ENCODE results near the gene SC5D.
A peak's percentile ranks its signal among the peaks of the same experiment; 100 is the strongest.

Gene SC5D

DNA sequence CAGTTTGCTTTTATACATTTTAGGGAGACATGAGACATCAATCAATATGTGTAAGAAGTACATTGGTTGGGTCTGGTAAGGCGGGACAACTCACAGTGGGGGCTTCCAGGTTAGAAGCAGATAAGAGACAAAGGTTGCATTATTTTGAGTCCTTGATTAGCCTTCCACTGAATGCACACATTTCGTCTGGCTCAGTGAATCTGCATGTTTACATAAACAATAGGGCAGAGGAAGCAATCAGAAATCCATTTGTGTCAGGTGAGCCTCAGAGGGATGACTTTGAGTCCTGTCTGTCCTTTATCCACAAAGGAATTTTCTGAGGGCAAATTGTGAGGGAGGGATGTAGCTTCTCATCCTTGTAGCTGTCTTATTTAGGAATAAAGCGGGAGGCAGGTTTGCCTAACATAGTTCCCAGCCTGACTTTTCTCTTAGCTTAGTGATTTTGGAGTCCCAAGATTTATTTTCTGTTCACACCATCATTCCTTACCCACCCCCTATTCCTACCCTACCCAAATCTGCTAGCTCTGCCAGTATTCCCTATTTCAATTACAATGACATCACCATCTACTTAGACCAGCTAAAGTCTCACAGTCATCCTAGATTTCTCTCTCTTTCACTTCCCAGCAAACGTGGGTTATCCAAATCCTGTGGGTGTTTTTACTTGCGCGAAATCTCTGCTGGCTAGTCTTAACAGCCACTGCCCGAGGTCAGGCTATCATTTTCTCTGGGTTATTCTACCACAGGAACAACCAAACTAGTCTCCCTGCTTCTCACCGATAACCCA lies 2.9 kb downstream of the SC5D start:
- H3K4me3 ChIP-seq (ENCODE audit: low read length) = peak overlapping the region; percentile 73; the same call in 1 of the 2 replicates
- H3K27me3 ChIP-seq (ENCODE audit: insufficient read depth, low read length) = no peaks in the 10 kb centered on the region
- 83% methylated on average over 8 of the region's 8 CpGs for WGBS
- peaks cover 67% of the 10 kb centered on the region for H3K4me1 ChIP-seq (ENCODE audit: insufficient read depth, low read length)
- H3K36me3 ChIP-seq (ENCODE audit: insufficient read depth, low read length) = peaks cover 13% of the 10 kb centered on the region; the same call in 1 of the 2 replicates
- H3K27ac ChIP-seq (ENCODE audit: low read depth, low read length) = 0 out of 2 replicates have a peak overlapping the region, but pooled peaks have one; percentile 21
- no peak overlapping the region for H3K9ac ChIP-seq (ENCODE audit: low read depth, low read length)
- H3K9me3 ChIP-seq (ENCODE audit: insufficient read depth, low read depth, low read length) = peaks cover 3% of the 10 kb centered on the region; the same call in 1 of the 2 replicates

DNA sequence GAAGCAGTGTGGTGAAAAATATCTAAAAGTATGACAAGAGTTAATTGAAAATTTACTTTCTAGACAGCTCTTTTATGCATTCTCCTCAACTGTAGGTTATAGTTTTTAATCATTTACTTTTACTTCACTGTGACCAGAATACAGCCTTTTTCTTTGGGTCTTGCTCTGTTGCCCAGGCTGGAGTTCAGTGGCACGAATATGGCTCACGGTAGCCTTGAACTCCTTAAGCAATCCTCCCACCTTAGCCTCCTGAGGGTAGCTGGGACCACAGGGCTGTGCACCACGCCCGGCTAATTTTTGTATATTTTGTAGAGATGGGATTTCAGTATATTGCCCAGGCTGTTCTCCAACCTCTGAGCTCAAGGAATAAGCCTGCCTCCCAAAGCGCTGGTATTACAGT lies 5.3 kb downstream of the SC5D start:
- Histone ChIP-seq H3K36me3 (ENCODE audit: insufficient read depth, low read length) (peaks cover 17% of the 10 kb centered on the region), H3K27ac (ENCODE audit: low read depth, low read length) (no peak overlapping the region; the same call in 1 of the 2 replicates), H3K4me3 (ENCODE audit: low read length) (no peak overlapping the region), H3K27me3 (ENCODE audit: insufficient read depth, low read length) (no peaks in the 10 kb centered on the region), H3K9me3 (ENCODE audit: insufficient read depth, low read depth, low read length) (peaks cover 3% of the 10 kb centered on the region; the same call in 1 of the 2 replicates), H3K4me1 (ENCODE audit: insufficient read depth, low read length) (peaks cover 74% of the 10 kb centered on the region), H3K9ac (ENCODE audit: low read depth, low read length) (no peak overlapping the region)
- 92% methylated on average over 5 of the region's 5 CpGs for WGBS

DNA sequence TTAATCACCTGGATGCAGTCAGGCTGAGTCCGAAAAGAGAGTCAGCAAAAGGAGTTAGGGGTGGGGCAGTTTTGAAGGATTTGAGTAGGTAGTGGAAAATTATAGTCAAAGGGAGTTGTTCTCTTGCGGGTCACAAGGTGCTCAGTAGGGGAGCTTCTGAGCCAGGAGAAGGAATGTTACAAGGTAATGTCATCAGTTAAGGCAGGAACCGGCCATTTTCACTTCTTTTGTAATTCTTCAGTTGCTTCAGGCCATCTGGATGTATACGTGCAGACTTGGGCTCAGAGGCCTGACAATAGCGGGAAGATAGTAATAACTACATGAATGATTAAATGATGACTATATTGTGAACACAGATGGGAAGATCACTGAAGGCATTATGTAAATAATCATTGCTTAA lies 6.2 kb downstream of the SC5D start:
- Histone ChIP-seq H3K4me1 (ENCODE audit: insufficient read depth, low read length) (peaks cover 71% of the 10 kb centered on the region), H3K9me3 (ENCODE audit: insufficient read depth, low read depth, low read length) (peaks cover 3% of the 10 kb centered on the region; the same call in 1 of the 2 replicates), H3K27ac (ENCODE audit: low read depth, low read length) (peak overlapping the region; percentile 52), H3K9ac (ENCODE audit: low read depth, low read length) (no peak overlapping the region), H3K36me3 (ENCODE audit: insufficient read depth, low read length) (peaks cover 26% of the 10 kb centered on the region), H3K4me3 (ENCODE audit: low read length) (no peak overlapping the region), H3K27me3 (ENCODE audit: insufficient read depth, low read length) (no peaks in the 10 kb centered on the region)
- 71% methylated on average over 5 of the region's 5 CpGs for WGBS

DNA sequence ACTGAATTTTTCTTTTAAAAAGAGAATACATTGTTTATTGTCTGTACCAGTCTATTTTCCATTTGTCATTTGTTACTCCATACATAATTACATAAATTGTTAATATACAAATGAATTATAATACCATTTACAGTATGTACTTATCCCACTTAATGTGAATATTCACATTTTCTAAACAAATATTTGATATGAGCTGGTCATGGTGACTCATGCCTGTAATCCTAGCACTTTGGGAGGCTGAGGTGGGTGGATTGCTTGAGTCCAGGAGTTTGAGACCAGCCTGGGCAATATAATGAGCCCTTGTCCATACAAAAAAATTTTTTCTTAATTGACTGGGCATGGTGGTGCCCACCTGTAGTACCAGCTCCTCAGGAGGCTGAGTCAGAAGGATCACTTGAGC lies 6.8 kb downstream of the SC5D start:
- H3K4me1 ChIP-seq (ENCODE audit: insufficient read depth, low read length) = peaks cover 64% of the 10 kb centered on the region

DNA sequence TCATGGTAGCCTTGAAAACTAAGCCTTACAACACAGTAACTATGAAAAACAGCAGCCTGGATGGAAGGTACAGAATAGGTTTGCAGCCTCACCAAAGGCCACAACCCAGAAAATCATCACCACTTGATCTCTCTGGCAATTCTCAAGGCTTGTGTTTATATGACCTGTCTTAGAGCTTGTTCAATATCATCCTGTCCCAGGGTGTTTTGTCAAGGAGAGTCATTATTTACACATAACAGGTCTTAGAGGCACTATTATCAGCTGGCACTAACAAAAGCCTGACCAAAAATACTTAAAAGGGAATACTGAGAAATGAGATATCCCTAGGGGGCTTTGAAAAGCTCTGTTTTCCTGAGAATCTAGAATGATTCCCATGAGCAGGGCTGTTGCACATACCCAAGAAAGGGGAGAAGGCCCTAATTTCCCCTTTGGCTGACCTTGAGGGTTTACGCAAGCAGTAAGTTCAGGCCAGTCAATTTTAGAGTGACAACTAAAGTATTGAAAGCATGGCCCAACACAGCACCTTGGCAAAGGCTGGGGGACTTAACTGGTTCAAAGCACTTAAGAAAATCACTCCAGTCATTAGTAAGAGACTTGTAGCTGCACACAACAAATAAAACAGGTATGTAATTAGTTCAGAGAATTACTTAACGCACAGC lies 7.9 kb downstream of the SC5D start:
- H3K9ac ChIP-seq (ENCODE audit: low read depth, low read length) = no peak overlapping the region
- WGBS = 94% methylated on average over 2 of the region's 2 CpGs
- peaks cover 54% of the 10 kb centered on the region for H3K4me1 ChIP-seq (ENCODE audit: insufficient read depth, low read length)
- H3K9me3 ChIP-seq (ENCODE audit: insufficient read depth, low read depth, low read length) = peaks cover 3% of the 10 kb centered on the region; the same call in 1 of the 2 replicates
- H3K4me3 ChIP-seq (ENCODE audit: low read length) = no peak overlapping the region
- H3K36me3 ChIP-seq (ENCODE audit: insufficient read depth, low read length) = peaks cover 42% of the 10 kb centered on the region
- peak overlapping the region; percentile 45 for H3K27ac ChIP-seq (ENCODE audit: low read depth, low read length)
- no peaks in the 10 kb centered on the region for H3K27me3 ChIP-seq (ENCODE audit: insufficient read depth, low read length)

More for the DNA sequence above, 6.8 kb downstream of the SC5D start:
- H3K9me3 ChIP-seq (ENCODE audit: insufficient read depth, low read depth, low read length) = peaks cover 3% of the 10 kb centered on the region; the same call in 1 of the 2 replicates
- H3K36me3 ChIP-seq (ENCODE audit: insufficient read depth, low read length) = peaks cover 32% of the 10 kb centered on the region
- no peaks in the 10 kb centered on the region for H3K27me3 ChIP-seq (ENCODE audit: insufficient read depth, low read length)
- H3K4me3 ChIP-seq (ENCODE audit: low read length) = no peak overlapping the region
- H3K9ac ChIP-seq (ENCODE audit: low read depth, low read length) = no peak overlapping the region
- no peak overlapping the region for H3K27ac ChIP-seq (ENCODE audit: low read depth, low read length)

DNA sequence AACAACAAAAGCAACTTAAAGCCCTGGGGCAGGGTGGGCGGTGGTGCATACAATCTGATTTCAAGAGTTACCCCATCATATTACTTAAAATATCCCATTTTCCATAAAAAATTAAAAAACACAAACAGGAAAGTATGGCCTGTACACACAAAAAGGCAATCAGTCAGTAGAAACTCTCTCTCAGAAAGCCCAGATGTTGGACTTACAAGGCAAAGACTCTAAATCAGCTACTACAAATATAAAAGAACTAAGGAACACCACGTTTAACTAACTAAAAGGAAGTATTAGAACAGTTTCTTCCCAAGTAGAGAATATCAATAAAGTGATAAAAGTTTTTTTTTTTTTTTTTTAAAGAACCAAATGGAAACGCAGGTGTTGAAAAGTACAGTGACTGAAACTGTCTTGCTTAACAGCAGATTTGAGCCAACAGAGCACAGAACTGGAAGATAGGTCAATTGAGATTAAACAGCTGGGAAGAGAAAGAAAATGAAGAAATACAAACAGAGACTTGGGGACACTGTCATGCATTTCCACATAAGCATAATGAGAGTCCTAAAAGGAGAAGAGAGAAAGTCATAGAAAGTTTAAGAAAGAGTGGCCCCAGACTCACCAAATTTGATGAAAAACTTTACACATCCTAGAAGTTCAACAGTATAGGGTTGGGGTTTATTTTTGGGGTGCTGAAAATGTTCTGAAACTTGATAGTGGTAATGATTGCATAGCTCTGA lies 8.6 kb downstream of the SC5D start:
- H3K27me3 ChIP-seq (ENCODE audit: insufficient read depth, low read length) = no peaks in the 10 kb centered on the region
- WGBS = 90% methylated on average over 3 of the region's 3 CpGs
- peaks cover 3% of the 10 kb centered on the region; the same call in 1 of the 2 replicates for H3K9me3 ChIP-seq (ENCODE audit: insufficient read depth, low read depth, low read length)
- peaks cover 47% of the 10 kb centered on the region for H3K4me1 ChIP-seq (ENCODE audit: insufficient read depth, low read length)
- H3K36me3 ChIP-seq (ENCODE audit: insufficient read depth, low read length) = peaks cover 47% of the 10 kb centered on the region
- H3K4me3 ChIP-seq (ENCODE audit: low read length) = no peak overlapping the region
- H3K27ac ChIP-seq (ENCODE audit: low read depth, low read length) = no peak overlapping the region; the same call in 1 of the 2 replicates
- no peak overlapping the region for H3K9ac ChIP-seq (ENCODE audit: low read depth, low read length)

DNA sequence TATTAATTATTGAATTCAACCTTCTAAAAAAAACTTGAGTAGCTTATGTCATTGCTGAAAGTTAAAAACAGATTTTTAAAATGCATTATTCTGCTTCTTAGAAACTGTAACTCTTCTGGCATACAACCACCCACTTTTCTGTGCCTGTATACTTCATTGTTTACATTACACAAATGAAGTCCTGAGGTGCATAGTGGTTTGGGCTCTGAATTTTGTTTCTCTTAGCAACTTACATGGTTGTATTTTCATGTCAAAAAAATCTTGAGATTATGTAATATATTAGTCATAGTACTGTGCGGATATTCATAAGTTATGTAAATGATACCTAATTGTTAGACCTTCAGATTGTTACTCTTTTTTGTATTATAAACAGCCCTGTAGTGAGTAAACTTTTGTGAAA lies 12.2 kb downstream of the SC5D start:
- Histone ChIP-seq H3K4me1 (ENCODE audit: insufficient read depth, low read length) (peaks cover 13% of the 10 kb centered on the region), H3K27ac (ENCODE audit: low read depth, low read length) (no peak overlapping the region), H3K9me3 (ENCODE audit: insufficient read depth, low read depth, low read length) (no peaks in the 10 kb centered on the region), H3K4me3 (ENCODE audit: low read length) (no peak overlapping the region), H3K36me3 (ENCODE audit: insufficient read depth, low read length) (peaks cover 64% of the 10 kb centered on the region), H3K9ac (ENCODE audit: low read depth, low read length) (no peak overlapping the region), H3K27me3 (ENCODE audit: insufficient read depth, low read length) (no peaks in the 10 kb centered on the region)
- 100% methylated on average over 1 of the region's 1 CpG for whole genome bisulfite sequencing

DNA sequence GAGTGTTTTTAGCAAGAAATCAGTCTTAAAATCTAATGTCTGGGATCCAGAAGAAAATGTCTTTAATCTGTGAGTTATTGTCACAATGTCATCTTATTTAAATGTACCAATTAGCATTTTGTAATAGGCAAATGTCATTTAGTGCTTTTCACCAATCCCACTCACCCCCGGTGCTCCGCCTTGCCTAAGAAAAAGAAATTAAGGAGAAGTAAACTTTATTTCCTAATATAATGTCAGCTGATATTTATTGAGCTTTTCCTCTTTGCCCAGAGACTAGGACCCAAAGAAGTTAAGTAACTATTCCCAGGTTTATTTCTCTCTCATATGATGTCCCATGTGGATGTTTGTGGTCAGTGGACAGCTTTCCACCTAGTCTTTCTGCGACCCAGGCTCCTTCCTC lies 16.2 kb downstream of the SC5D start:
- Histone ChIP-seq H3K36me3 (ENCODE audit: insufficient read depth, low read length) (peaks cover 52% of the 10 kb centered on the region), H3K9ac (ENCODE audit: low read depth, low read length) (no peak overlapping the region), H3K4me1 (ENCODE audit: insufficient read depth, low read length) (0 out of 2 replicates have a peak, but pooled peaks cover 3% of the 10 kb centered on the region), H3K4me3 (ENCODE audit: low read length) (no peak overlapping the region), H3K27ac (ENCODE audit: low read depth, low read length) (no peak overlapping the region), H3K9me3 (ENCODE audit: insufficient read depth, low read depth, low read length) (no peaks in the 10 kb centered on the region), H3K27me3 (ENCODE audit: insufficient read depth, low read length) (no peaks in the 10 kb centered on the region)
- WGBS = 100% methylated on average over 1 of the region's 3 CpGs

DNA sequence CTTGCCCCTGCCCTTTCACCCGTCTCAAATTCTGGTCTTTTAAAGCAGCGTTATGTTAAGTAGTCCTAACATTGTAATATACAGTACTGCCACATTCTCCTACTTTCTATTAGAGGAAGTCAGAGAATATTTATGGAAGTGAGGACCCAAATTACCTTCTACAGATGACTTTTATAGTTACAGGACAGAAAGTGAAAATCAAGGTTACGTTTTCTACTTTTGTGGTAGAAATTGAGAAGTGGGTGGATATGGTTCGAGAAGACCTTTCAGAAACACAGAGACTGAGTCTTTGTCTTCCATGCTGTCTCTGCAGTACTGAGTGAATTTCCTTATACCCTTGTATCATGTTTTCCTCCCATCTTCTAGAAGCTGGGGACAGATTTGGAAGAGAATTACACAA lies 17.1 kb downstream of the SC5D start:
- Histone ChIP-seq H3K27me3 (ENCODE audit: insufficient read depth, low read length) (no peaks in the 10 kb centered on the region), H3K27ac (ENCODE audit: low read depth, low read length) (no peak overlapping the region), H3K4me3 (ENCODE audit: low read length) (no peak overlapping the region), H3K4me1 (ENCODE audit: insufficient read depth, low read length) (0 out of 2 replicates have a peak, but pooled peaks cover 3% of the 10 kb centered on the region), H3K36me3 (ENCODE audit: insufficient read depth, low read length) (peaks cover 43% of the 10 kb centered on the region), H3K9ac (ENCODE audit: low read depth, low read length) (no peak overlapping the region), H3K9me3 (ENCODE audit: insufficient read depth, low read depth, low read length) (no peaks in the 10 kb centered on the region)
- 87% methylated on average over 3 of the region's 4 CpGs for WGBS

DNA sequence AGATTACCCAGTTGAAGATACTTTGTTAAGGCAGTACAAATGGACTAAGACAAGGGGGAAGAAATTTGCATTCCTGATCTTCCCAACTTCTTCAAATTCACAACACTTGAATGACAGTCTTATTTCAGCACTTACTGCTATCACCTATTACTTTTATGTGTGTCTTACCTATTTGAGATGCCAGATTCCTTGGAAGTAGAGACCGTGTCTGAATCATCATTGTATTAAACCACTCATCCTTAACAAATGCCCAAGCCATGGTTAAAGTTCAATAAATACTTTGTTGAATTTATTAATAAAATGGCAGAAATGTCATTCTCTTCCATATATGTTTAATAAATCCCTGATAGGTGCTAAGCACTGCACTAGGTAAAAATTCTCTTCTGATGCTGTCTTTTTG lies 18.3 kb downstream of the SC5D start:
- Histone ChIP-seq H3K27ac (ENCODE audit: low read depth, low read length) (no peak overlapping the region), H3K27me3 (ENCODE audit: insufficient read depth, low read length) (no peaks in the 10 kb centered on the region), H3K9me3 (ENCODE audit: insufficient read depth, low read depth, low read length) (no peaks in the 10 kb centered on the region), H3K4me1 (ENCODE audit: insufficient read depth, low read length) (0 out of 2 replicates have a peak, but pooled peaks cover 3% of the 10 kb centered on the region), H3K9ac (ENCODE audit: low read depth, low read length) (no peak overlapping the region), H3K36me3 (ENCODE audit: insufficient read depth, low read length) (peaks cover 31% of the 10 kb centered on the region), H3K4me3 (ENCODE audit: low read length) (no peak overlapping the region)
- WGBS = no CpG with 5 or more reads among the region's 1 CpG

DNA sequence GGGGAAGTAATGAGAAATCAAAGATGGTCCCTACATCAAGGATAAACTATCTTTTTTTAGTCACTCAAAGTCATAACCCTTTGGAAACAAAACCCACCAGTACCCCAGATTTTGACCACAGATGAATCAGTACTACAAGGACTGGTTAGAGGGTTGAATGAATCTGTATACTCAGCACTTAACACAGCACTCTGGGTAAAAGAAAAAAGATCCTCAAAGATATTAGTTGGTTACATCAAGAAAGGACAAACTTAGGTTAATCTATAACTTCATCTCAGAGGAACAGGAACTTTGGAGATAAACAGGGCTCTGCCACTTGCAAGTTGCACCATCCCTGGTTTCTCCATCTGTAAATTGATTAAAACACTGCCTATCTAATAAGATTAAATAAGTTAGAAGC lies 18.8 kb downstream of the SC5D start:
- Histone ChIP-seq H3K27ac (ENCODE audit: low read depth, low read length) (no peak overlapping the region), H3K36me3 (ENCODE audit: insufficient read depth, low read length) (peaks cover 26% of the 10 kb centered on the region), H3K4me3 (ENCODE audit: low read length) (no peak overlapping the region), H3K9ac (ENCODE audit: low read depth, low read length) (no peak overlapping the region), H3K4me1 (ENCODE audit: insufficient read depth, low read length) (0 out of 2 replicates have a peak, but pooled peaks cover 3% of the 10 kb centered on the region), H3K27me3 (ENCODE audit: insufficient read depth, low read length) (no peaks in the 10 kb centered on the region), H3K9me3 (ENCODE audit: insufficient read depth, low read depth, low read length) (no peaks in the 10 kb centered on the region)

All from HUES64 (cell line).